ENCODE data around the gene SNX25.

DNA sequence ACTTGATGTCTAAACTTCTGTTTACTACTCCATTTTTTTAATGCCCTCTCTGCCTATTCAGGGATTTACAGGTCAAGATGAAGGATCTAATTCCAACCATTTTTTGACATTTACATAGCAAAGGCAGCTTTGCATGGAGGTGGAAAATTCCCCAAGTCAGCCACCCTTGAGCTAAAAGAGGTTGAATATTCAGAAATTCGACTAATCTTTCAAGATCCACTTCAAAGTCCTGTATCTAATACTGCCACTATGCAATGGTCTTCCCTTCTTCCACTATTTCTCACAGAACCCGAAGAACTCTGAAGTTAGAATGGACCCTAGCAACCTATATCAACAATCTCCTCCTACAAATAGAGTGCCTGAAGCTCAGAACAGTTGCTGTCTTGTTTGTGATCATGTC, 27.2 kb upstream of the SNX25 start:
- TF ChIP-seq, protein P1, sequence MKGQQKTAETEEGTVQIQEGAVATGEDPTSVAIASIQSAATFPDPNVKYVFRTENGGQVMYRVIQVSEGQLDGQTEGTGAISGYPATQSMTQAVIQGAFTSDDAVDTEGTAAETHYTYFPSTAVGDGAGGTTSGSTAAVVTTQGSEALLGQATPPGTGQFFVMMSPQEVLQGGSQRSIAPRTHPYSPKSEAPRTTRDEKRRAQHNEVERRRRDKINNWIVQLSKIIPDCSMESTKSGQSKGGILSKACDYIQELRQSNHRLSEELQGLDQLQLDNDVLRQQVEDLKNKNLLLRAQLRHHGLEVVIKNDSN (IDR thresholded peaks at IDR 0.05) = no peak
- TF ChIP-seq CREB1 (IDR thresholded peaks at IDR 0.05; ENCODE audit: low read depth) = no peak
- no peak for TF ChIP-seq EP300 (IDR thresholded peaks at IDR 0.05; ENCODE audit: borderline replicate concordance)
- TF ChIP-seq, protein P2, sequence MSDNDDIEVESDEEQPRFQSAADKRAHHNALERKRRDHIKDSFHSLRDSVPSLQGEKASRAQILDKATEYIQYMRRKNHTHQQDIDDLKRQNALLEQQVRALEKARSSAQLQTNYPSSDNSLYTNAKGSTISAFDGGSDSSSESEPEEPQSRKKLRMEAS (IDR thresholded peaks at IDR 0.05) = no peak
- TF ChIP-seq RAD21 (IDR thresholded peaks at IDR 0.05; ENCODE audit: low read depth) = no peak
- TF ChIP-seq TCF12 (IDR thresholded peaks at IDR 0.05; ENCODE audit: low read depth) = no peak

All from Ishikawa (cell line).